ENCODE results near the gene MPV17L.
"Not testable (repeated sequence)": the region's sequence is repeated elsewhere in the genome, so short reads cannot be mapped to it uniquely, and the experiment has no call there.

Gene MPV17L

GRCh38 chr16:15409476-15409875 lies 13.9 kb downstream of the MPV17L start:
- DNase-seq (ENCODE audit: low read depth, low spot score): not testable (repeated sequence)

- DNase-seq (ENCODE audit: low read depth, low spot score): no peak
These were observed 20.0 kb downstream of the MPV17L start for GRCh38 chr16:15415511-15415985.

- no peak for DNase-seq (ENCODE audit: low read depth, low spot score)
These were observed 21.6 kb downstream of the MPV17L start for GRCh38 chr16:15417197-15417596.

- DNase-seq (ENCODE audit: low read depth, low spot score): no peak
These were observed 22.7 kb downstream of the MPV17L start for GRCh38 chr16:15418206-15418605.

GRCh38 chr16:15421696-15422095 lies 26.1 kb downstream of the MPV17L start:
- DNase-seq (ENCODE audit: low read depth, low spot score): not testable (repeated sequence)

- no peak for DNase-seq (ENCODE audit: low read depth, low spot score)
These were observed 26.7 kb downstream of the MPV17L start for GRCh38 chr16:15422222-15422621.

GRCh38 chr16:15425861-15426260 lies 30.3 kb downstream of the MPV17L start:
- no peak for DNase-seq (ENCODE audit: low read depth, low spot score)

- no peak for DNase-seq (ENCODE audit: low read depth, low spot score)
These were observed 31.2 kb downstream of the MPV17L start for GRCh38 chr16:15426796-15427195.

- DNase-seq (ENCODE audit: low read depth, low spot score): peak; percentile 25
These were observed 32.2 kb downstream of the MPV17L start for GRCh38 chr16:15427648-15428239.

GRCh38 chr16:15430884-15431283 lies 35.3 kb downstream of the MPV17L start:
- not testable (repeated sequence) for DNase-seq (ENCODE audit: low read depth, low spot score)

GRCh38 chr16:15434079-15434424 lies 38.5 kb downstream of the MPV17L start:
- DNase-seq (ENCODE audit: low read depth, low spot score): no peak

- DNase-seq (ENCODE audit: low read depth, low spot score): peak; percentile 21
These were observed 39.1 kb downstream of the MPV17L start, which contains the start of gene BMERB1 for GRCh38 chr16:15434425-15435215. Gene BMERB1 (plus strand): TSS chr16:15434588. CDS start chr16:15434654, 66 bp downstream.

- DNase-seq (ENCODE audit: low read depth, low spot score): no peak
These were observed 39.8 kb downstream of the MPV17L start for GRCh38 chr16:15435216-15435864.

GRCh38 chr16:15439102-15439501 lies 43.5 kb downstream of the MPV17L start:
- no peak for DNase-seq (ENCODE audit: low read depth, low spot score)

- no peak for DNase-seq (ENCODE audit: low read depth, low spot score)
These were observed 44.0 kb downstream of the MPV17L start for GRCh38 chr16:15439521-15439920.

GRCh38 chr16:15440852-15441251 lies 45.3 kb downstream of the MPV17L start:
- DNase-seq (ENCODE audit: low read depth, low spot score): no peak

- DNase-seq (ENCODE audit: low read depth, low spot score): not testable (repeated sequence)
These were observed 46.6 kb downstream of the MPV17L start for GRCh38 chr16:15442140-15442539.

- DNase-seq (ENCODE audit: low read depth, low spot score): no peak
These were observed 48.2 kb downstream of the MPV17L start for GRCh38 chr16:15443753-15444152.

- no peak for DNase-seq (ENCODE audit: low read depth, low spot score)
These were observed 48.7 kb downstream of the MPV17L start for GRCh38 chr16:15444264-15444663.

- DNase-seq (ENCODE audit: low read depth, low spot score): no peak
These were observed 49.9 kb downstream of the MPV17L start for GRCh38 chr16:15445450-15445849.

- DNase-seq (ENCODE audit: low read depth, low spot score): no peak
These were observed 51.3 kb downstream of the MPV17L start for GRCh38 chr16:15446901-15447300.

GRCh38 chr16:15450624-15451023 lies 55.1 kb downstream of the MPV17L start:
- DNase-seq (ENCODE audit: low read depth, low spot score): no peak
